GM19452 (cell line): ENCODE measurements around the gene GCSH.

ENCODE experiments used
- ATAC-seq: cut with Tn5 transposase; IDR thresholded peaks from one replicate; pipeline ENCODE4 v1.9.1; 2021; ENCODE audit not compliant: unreplicated experiment

GCSH gene

DNA sequence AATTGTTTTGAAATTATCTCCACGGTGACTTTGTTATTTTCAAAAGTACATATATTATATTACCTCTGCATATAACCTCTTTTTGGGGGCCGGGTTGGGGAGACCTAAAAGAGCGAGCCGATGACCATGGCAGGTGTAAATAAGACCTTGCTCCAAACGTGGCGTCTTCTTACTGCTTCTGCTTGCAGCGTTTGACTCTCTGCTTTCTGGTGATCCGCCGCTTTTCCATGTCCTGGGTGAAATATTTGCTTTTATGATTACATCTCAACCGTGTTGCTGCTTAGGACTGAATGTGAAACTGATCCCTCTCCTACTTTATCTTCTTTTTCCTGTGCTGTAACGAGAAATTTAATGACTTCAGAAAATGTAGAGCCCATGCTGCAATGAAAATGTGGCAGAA lies 42.4 kb downstream of the GCSH start:
- ATAC-seq: no peak

- ATAC-seq: no peak
Observed at GRCh38 chr16:81042821-81043220, 53.4 kb downstream of the GCSH start.

DNA sequence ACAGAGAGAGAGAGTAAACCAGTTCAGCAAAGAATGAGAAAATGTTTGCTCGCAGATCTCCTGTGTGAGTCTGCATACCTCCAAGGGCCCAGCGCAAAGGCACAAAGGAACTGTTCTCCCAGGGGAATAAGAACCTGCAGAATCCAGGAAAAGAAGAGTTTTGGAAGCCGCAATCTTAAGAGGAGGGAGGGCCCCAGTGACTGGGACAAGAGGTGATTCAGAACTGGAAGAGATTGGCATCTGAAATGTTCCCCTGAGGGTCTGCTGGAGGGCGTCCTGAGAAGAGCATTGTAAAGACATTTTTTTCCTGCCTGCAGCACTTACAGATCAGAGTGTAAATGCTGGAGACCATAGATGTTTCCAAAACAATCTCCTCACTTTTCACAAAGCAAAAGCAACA lies 54.5 kb downstream of the GCSH start:
- ATAC-seq: no peak

DNA sequence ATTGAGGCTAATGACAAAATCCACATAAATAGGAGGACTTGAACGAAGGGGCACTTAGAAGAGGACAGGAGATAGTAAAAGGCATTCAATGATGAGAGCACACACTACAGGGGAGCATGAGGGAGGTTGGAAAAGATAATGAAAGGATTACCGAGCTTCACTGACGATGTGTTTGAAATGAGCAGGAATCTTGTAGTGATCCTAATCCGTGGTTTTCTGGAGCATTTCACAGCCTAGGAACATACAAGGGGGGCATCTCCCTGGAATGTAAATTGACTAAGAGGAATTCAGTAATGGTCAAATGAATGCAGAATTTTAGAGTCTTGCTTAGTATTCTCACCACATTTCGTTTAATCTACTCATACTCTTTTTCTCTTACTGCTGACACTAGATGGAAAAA lies 55.4 kb downstream of the GCSH start:
- ATAC-seq: no peak

DNA sequence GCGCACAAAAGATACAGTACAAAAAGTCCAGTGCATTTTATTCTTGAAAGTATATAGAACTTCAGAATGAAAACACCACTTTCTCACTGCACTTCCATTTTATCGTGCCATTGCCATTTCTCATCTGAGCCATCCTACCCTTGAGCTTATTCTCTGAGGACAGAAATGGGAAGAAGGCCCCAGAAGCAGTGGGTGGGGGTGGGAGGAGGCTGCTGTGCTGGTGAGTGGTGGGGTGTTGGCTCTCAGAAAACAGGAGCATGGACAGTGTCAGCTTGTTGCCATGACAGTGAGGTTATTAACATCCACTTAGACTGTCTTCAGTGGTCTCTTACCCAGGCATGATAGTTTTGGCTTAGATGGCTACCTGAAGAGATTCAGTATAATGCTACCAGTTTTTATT lies 56.1 kb downstream of the GCSH start:
- no peak for ATAC-seq

GRCh38 chr16:81036751-81037350 lies 59.3 kb downstream of the GCSH start:
- ATAC-seq: no peak

GRCh38 chr16:81035975-81036750 lies 60.0 kb downstream of the GCSH start:
- peak; percentile 52 for ATAC-seq

GRCh38 chr16:81035398-81035974 lies 60.7 kb downstream of the GCSH start, which contains the start of gene ATMIN:
TSS of gene ATMIN (plus strand) at chr16:81035842. CDS start at chr16:81035871, 29 bp downstream.
- ATAC-seq: peak; percentile 95
